NCI-H460 (cell line): ENCODE measurements around the gene GAS5. TPM values are rescaled to one million over a fixed set of nuclear protein-coding genes. Genes with fewer than 3 reads are reported as not detected.

Experiments used
- DNase-seq: peaks from one replicate; pipeline ENCODE4 v3.0.0-alpha.2; 2016; ENCODE audit warnings: low read depth; ENCODE audit errors: extremely low read depth
- total RNA-seq: library from RNA; depleted of rRNA; stranded (reverse); fragments of >200 nt; shearing (Covaris generic); gene quantifications from 2 replicates; pipeline ENCODE4 v1.2.3, GENCODE V29; 2014; rRNA removed

GAS5 gene
- total RNA-seq, 1 experiment from 2014 or later = 2,952 TPM

DNA sequence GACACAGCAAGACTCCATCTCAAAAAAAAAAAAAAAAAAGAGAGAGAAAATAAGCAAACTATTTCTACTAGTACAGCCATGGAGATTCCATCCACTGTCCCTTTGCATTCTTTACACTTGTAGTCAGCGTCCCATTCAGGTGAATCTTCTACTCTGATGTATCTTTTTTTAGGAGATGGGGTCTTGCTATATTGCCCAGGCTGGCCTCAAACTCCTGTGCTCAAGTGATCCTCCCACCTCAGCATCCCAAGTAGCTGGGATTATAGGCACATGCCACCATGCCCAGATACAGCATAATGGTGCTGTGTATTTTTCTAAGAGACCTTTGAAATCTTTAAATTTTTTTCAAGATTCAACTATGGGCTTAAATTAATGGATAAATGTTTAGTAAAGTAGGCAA lies 35.0 kb downstream of the GAS5 start:
- DNase-seq = no peak

DNA sequence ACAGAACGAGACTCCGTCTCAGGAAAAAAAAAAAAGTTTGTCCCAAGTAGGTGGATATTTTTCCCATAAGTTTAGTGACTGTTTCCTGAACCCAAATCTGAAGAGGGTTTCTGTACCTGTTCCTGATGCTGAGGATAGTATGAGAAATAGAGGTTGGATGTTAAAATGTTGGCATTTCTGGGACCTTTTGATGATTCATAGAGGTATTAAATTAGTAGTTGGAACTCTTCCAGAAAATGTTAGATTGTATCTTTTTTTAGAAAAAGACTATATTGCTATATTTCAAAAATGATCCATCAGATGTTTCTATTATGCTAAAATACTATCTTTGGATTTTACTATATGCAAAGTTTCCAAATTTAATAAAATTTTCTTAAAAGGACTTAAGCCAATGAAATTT lies 40.2 kb downstream of the GAS5 start:
- DNase-seq = no peak

DNA sequence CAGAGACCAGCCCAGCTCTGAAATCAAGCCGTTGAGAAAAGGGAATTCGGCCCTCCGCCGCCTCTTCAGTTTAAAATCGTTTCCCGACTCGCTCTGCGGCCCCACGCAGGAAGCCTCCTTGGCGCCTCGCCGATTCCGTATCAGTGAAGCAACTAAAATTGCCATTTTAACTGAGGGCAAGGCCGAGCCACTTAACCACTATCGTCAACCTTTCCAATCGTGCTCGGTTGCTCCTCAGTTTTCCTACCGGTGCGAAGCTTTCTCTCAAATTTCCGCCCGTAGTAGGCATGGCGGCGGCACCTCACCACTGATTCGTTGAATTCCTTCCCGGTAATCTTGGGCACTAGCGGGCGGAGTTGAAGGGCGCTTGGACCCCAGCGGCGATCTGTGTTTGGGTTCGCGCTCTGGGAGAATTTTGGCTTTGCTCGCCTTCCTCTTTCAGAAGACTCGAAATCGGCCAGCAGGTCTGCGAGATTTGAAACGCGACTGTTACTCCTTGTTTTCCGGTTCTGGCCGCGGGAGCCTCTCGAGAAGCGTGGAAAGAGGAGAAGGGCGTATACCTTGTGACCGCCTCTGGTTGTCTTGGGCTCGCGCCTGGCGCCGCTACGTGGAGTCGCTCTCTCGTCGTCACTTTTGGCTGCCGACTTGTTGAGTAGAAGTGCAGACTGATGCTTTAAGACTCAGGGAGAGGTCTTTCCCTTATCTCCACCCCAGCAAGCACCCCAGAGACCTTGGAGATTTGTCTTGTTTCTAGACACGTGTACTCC lies 43.3 kb downstream of the GAS5 start, which contains the start of the genes CENPL and DARS2:
Gene CENPL (minus strand): TSS at position 569 of the 767 bp plus-strand sequence. CDS start 13,584 bp downstream, outside the sequence.
Gene DARS2 (plus strand): TSS at position 359 of the 767 bp plus-strand sequence. CDS start 557 bp downstream, outside the sequence.
- DNase-seq = peak; percentile 99

DNA sequence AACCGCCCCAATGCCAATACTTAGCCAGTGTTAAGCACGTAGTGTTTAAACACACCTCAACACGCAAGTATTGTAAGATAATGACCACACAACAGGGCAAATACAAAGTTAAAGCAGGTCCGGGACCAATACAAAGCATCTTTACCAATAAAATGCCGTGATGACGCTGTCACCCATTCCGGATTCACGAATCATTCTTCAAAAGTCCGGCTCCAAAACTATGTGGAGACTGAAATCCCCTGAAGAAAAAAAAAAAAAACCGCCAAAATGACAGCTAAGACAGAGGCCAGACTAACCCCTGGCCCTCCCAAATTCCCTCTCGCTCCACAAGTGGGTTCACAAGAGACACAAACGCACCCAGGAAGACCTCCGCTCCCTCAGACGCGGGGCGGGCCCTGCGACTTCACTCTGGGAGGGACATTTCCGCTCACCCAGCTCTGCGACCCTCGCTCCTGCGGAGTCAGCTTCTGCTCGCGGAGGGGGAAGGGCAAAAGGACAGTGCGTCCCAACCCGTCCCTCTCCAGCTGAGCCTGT lies 43.9 kb downstream of the GAS5 start:
- no peak for DNase-seq

DNA sequence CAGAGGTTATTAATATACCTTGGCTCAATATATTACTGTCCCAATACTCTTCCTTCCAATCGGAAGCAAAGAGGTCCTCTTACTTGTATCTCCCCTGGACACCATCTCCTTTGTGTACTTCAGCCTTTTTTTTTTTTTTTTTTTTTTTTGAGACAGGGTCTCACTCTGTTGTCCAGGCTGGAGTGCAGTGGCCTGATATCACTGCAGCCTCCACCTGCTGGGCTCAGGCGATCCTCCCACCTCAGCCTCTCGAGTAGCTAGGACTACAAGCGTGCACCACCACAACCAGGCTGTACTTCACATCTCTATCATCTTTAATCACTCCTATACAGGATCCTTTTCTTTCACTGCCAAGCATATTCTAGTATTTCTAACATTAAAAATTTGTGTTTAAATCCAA lies 46.1 kb downstream of the GAS5 start:
- no peak for DNase-seq

DNA sequence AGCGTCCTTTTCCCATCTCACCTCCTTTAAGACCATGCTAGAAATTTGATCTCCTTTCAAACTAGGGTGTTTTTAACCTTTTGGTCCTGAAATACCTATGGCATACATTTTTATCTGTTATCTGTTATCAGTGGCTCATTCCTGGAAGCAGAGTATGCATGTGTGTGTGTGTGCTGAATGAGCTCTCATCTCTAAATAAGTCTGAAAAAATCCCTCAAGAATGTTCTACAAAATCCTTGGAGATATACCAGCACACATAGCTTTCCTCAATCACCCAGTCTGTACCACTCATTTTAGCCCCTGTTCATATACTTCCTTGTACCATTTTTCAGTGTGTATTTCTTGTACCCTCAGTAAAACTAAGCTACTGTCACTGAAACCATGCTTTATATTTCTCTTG lies 49.3 kb downstream of the GAS5 start:
- no peak for DNase-seq

Other genes with a start within 250 kb of the GAS5 start
- gene TEX50, start 232.7 kb downstream of the GAS5 start, total RNA-seq = not detected in 2 replicates
- gene ANKRD45, start 198.1 kb downstream of the GAS5 start, total RNA-seq = not detected in 2 replicates
- gene KLHL20, start 153.0 kb downstream of the GAS5 start, total RNA-seq = 30.1 and 30.5 TPM in 2 replicates
- 48.3 and 58.7 TPM in 2 replicates for gene DARS2, start 43.3 kb downstream of the GAS5 start, total RNA-seq
- 43.8 and 45.7 TPM in 2 replicates for gene CENPL, start 43.1 kb downstream of the GAS5 start, total RNA-seq
- 12.6 and 14.3 TPM in 2 replicates for gene ZBTB37, start 391 bp upstream of the GAS5 start, total RNA-seq
- gene SERPINC1, start 49.3 kb upstream of the GAS5 start, total RNA-seq = 0.17 TPM in 1 of 2 replicates, not detected in the other
- gene RC3H1, start 154.4 kb upstream of the GAS5 start, total RNA-seq = 15.4 and 20.8 TPM in 2 replicates